ENCODE results near the gene SYT3. TPM values are rescaled to one million over a fixed set of nuclear protein-coding genes. Genes with fewer than 3 reads are reported as not detected.

The SYT3 gene
- total RNA-seq, 1 experiment from 2014 or later, result 1.8 TPM

- ChIA-PET CTCF (no interaction called here), POLR2A (ENCODE audit: low non-redundant PET) (no interaction called here)
- H3K36me3 ChIP-seq (ENCODE audit: insufficient read depth, low read length, poor library complexity, severe bottlenecking), result no peaks in the 10 kb centered on the region
- intact Hi-C loops (cut with micrococcal nuclease; ENCODE audit: unreplicated experiment), result no loop called here
- no peak overlapping the region for H3K27ac ChIP-seq (ENCODE audit: low read depth, low read length, poor library complexity, severe bottlenecking)
- no peak for DNase-seq (ENCODE audit: low spot score)
- no TSS peak for BruUV-seq (replicated peaks)
- H3K4me3 ChIP-seq (ENCODE audit: low read depth, low read length, poor library complexity, severe bottlenecking), result no peak overlapping the region
- H3K4me1 ChIP-seq (ENCODE audit: insufficient read depth, low read length, poor library complexity, severe bottlenecking), result no peaks in the 10 kb centered on the region
- no peak for TF ChIP-seq EZH2 (IDR thresholded peaks at IDR 0.05; ENCODE audit: borderline replicate concordance, low read depth, low read length, poor library complexity, severe bottlenecking)
- TF ChIP-seq CTCF (conservative IDR thresholded peaks at IDR 0.05; ENCODE audit: low read depth, low read length), result no peak
- peaks cover 26% of the 10 kb centered on the region for H3K27me3 ChIP-seq (replicated peaks; ENCODE audit: insufficient read depth, low read depth, low read length, poor library complexity)
- H3K9me3 ChIP-seq (ENCODE audit: low read depth, low read length, poor library complexity, severe bottlenecking), result no peaks in the 10 kb centered on the region
Observed at GRCh38 chr19:50645107-50645506, 5.4 kb upstream of the SYT3 start.

- TF ChIP-seq EZH2 (IDR thresholded peaks at IDR 0.05; ENCODE audit: borderline replicate concordance, low read depth, low read length, poor library complexity, severe bottlenecking) (no peak), CTCF (conservative IDR thresholded peaks at IDR 0.05; ENCODE audit: low read depth, low read length) (no peak)
- no TSS peak for BruUV-seq (replicated peaks)
- no peaks in the 10 kb centered on the region for H3K9me3 ChIP-seq (ENCODE audit: low read depth, low read length, poor library complexity, severe bottlenecking)
- intact Hi-C loops (cut with micrococcal nuclease; ENCODE audit: unreplicated experiment), result no loop called here
- peaks cover 26% of the 10 kb centered on the region for H3K27me3 ChIP-seq (replicated peaks; ENCODE audit: insufficient read depth, low read depth, low read length, poor library complexity)
- DNase-seq (ENCODE audit: low spot score), result no peak
- no peaks in the 10 kb centered on the region for H3K36me3 ChIP-seq (ENCODE audit: insufficient read depth, low read length, poor library complexity, severe bottlenecking)
- CTCF ChIA-PET, result no interaction called here
- H3K4me1 ChIP-seq (ENCODE audit: insufficient read depth, low read length, poor library complexity, severe bottlenecking), result no peaks in the 10 kb centered on the region
- POLR2A ChIA-PET (ENCODE audit: low non-redundant PET), result no interaction called here
- H3K4me3 ChIP-seq (ENCODE audit: low read depth, low read length, poor library complexity, severe bottlenecking), result no peak overlapping the region
- no peak overlapping the region for H3K27ac ChIP-seq (ENCODE audit: low read depth, low read length, poor library complexity, severe bottlenecking)
Observed at GRCh38 chr19:50644315-50644915, 4.7 kb upstream of the SYT3 start.

GRCh38 chr19:50640368-50640767, 687 bp upstream of the SYT3 start:
- ChIA-PET POLR2A (ENCODE audit: low non-redundant PET) (no interaction called here), CTCF (no interaction called here)
- intact Hi-C loops (cut with micrococcal nuclease; ENCODE audit: unreplicated experiment), result no loop called here
- no peaks in the 10 kb centered on the region for H3K36me3 ChIP-seq (ENCODE audit: insufficient read depth, low read length, poor library complexity, severe bottlenecking)
- BruUV-seq (replicated peaks), result no TSS peak
- peaks cover 30% of the 10 kb centered on the region for H3K27me3 ChIP-seq (replicated peaks; ENCODE audit: insufficient read depth, low read depth, low read length, poor library complexity)
- H3K27ac ChIP-seq (ENCODE audit: low read depth, low read length, poor library complexity, severe bottlenecking), result no peak overlapping the region
- no peaks in the 10 kb centered on the region for H3K9me3 ChIP-seq (ENCODE audit: low read depth, low read length, poor library complexity, severe bottlenecking)
- H3K4me3 ChIP-seq (ENCODE audit: low read depth, low read length, poor library complexity, severe bottlenecking), result no peak overlapping the region
- no peak for TF ChIP-seq CTCF (conservative IDR thresholded peaks at IDR 0.05; ENCODE audit: low read depth, low read length)
- TF ChIP-seq EZH2 (IDR thresholded peaks at IDR 0.05; ENCODE audit: borderline replicate concordance, low read depth, low read length, poor library complexity, severe bottlenecking), result no peak
- H3K4me1 ChIP-seq (ENCODE audit: insufficient read depth, low read length, poor library complexity, severe bottlenecking), result no peaks in the 10 kb centered on the region
- DNase-seq (ENCODE audit: low spot score), result no peak
